ENCODE measurements around the gene OTOG.

Gene OTOG

DNA sequence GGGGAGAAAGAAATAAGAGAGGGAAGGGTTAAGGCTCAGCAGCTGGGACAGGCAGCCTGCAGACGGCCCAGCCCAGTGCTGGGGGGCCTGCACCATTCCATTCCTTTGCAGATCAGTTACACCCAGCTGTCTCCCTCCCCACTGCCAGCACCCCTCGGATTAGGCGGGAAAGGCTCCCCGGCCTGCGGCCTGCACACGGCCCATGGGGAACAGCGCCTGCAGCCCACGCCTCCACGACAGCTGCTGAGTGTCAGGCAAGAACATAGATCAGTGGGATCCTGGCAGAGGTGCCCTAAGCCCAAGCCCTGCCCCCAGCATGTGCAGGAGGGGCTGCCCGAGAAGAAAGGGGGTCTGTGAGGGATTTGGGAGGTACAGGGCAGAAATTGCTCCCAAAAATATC is 106.6 kb downstream of the OTOG start:
- Histone ChIP-seq H3K4me1 (peaks cover 41% of the 10 kb centered on the region), H3K27ac (no peak overlapping the region)

DNA sequence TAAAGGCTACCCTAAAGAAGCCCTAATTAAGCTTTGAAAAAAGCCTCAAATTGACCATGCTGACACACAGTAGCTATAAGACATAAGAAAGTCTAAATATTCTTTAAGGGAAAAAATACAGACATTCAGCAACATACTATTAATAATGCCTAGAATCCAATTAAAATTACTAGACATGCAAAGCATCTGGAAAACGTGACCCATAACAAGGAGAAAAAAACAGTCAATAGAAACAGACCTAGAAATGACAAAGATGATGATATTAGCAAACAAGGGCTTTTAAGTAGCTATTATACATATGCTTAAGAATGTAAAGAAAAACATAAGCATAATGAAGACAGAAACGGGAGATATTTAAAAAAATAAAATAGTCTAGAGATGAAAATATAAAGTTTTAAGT is 108.6 kb downstream of the OTOG start:
- no peak for TF ChIP-seq Cebpa-rat (IDR thresholded peaks at IDR 0.05)

More for the DNA sequence above, 106.6 kb downstream of the OTOG start:
- no peaks in the 10 kb centered on the region for H3K36me3 ChIP-seq
- no peak for TF ChIP-seq Cebpa-rat (IDR thresholded peaks at IDR 0.05)
- no peak overlapping the region for H3K9ac ChIP-seq
- H3K4me3 ChIP-seq: no peak overlapping the region
- H3K9me3 ChIP-seq: peaks cover 30% of the 10 kb centered on the region
- H4K20me1 ChIP-seq: no peaks in the 10 kb centered on the region
- H3K4me2 ChIP-seq: no peak overlapping the region
- no peaks in the 10 kb centered on the region for H3K27me3 ChIP-seq

DNA sequence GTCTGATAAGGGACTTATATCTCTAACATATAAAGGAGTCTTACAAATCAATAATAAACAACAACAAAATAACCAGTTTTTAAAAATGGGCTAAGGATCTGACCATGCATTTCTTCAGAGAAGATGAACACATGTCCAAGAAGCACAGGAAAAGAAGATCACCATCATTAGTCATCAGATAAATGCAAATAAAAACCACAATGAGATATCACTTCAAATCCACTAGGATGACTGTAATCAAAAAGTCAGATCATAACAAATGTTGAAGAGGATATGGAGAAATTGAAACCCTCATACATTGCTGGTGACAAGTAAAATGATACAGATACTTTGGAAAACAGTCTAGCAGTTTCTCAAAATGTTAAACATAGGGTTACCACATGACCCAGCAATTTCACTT is 111.2 kb downstream of the OTOG start:
- H3K27me3 ChIP-seq: no peaks in the 10 kb centered on the region
- no peak overlapping the region for H3K27ac ChIP-seq
- H3K36me3 ChIP-seq: no peaks in the 10 kb centered on the region
- H4K20me1 ChIP-seq: no peaks in the 10 kb centered on the region
- no peak overlapping the region for H3K4me3 ChIP-seq
- no peaks in the 10 kb centered on the region for H3K4me1 ChIP-seq
- no peak overlapping the region for H3K4me2 ChIP-seq
- no peak for TF ChIP-seq Cebpa-rat (IDR thresholded peaks at IDR 0.05)
- H3K9me3 ChIP-seq: peaks cover 34% of the 10 kb centered on the region
- H3K9ac ChIP-seq: no peak overlapping the region

More for the DNA sequence above, 108.6 kb downstream of the OTOG start:
- Histone ChIP-seq H3K4me3 (no peak overlapping the region), H3K27ac (no peak overlapping the region), H3K4me1 (peaks cover 20% of the 10 kb centered on the region), H3K27me3 (no peaks in the 10 kb centered on the region), H4K20me1 (no peaks in the 10 kb centered on the region), H3K9ac (no peak overlapping the region), H3K9me3 (peaks cover 34% of the 10 kb centered on the region), H3K4me2 (no peak overlapping the region), H3K36me3 (no peaks in the 10 kb centered on the region)

DNA sequence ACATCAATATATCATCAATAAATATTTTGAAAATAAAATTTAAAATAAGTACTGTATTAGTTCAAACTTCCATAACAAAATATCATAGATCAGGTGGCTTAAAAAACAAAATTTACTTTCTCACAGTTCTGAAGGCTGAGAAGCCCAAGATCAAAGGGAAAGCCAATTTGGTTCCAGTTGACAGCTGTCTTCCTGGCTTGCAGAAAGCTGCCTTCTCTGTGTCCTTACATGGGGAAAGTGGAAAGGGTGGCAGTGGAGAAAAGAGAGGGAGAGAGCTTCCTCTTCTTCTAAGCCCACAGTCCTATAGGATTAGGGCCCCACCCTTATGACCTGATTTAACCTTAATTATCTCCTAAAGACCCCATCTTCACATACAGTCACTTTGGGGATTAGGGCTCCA is 121.1 kb downstream of the OTOG start:
- H3K4me1 ChIP-seq: no peaks in the 10 kb centered on the region
- no peaks in the 10 kb centered on the region for H3K27me3 ChIP-seq
- no peak for TF ChIP-seq Cebpa-rat (IDR thresholded peaks at IDR 0.05)
- H3K9me3 ChIP-seq: no peaks in the 10 kb centered on the region; the same call in 1 of the 2 replicates
- H3K27ac ChIP-seq: no peak overlapping the region
- no peaks in the 10 kb centered on the region for H3K36me3 ChIP-seq
- no peak overlapping the region for H3K4me3 ChIP-seq
- no peak overlapping the region for H3K9ac ChIP-seq
- no peaks in the 10 kb centered on the region for H4K20me1 ChIP-seq
- no peak overlapping the region for H3K4me2 ChIP-seq

DNA sequence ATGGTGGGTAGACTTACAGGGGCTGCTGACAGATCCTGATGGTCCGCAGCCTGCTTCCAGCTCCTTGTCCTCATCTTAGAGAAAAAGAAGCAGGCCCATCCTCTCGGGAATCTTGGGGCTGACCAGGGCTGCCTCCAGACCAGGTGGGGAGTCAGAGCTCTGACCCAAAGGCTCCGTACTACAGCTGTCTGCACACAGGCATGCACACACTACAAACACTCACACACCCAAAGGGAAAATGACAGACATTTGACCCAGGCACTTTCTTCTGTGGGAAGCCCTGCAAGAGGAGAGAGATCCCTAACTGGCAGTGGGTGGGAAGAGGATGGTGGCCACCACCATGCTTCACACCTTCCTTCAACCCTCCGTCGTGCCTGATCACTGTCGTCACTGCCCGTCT is 125.4 kb downstream of the OTOG start:
- H3K27me3 ChIP-seq: no peaks in the 10 kb centered on the region
- no peak overlapping the region for H3K4me3 ChIP-seq
- no peak for TF ChIP-seq Cebpa-rat (IDR thresholded peaks at IDR 0.05)
- peaks cover 24% of the 10 kb centered on the region for H3K9me3 ChIP-seq
- no peaks in the 10 kb centered on the region for H4K20me1 ChIP-seq
- H3K4me2 ChIP-seq: no peak overlapping the region
- no peaks in the 10 kb centered on the region for H3K4me1 ChIP-seq
- no peak overlapping the region for H3K27ac ChIP-seq
- H3K36me3 ChIP-seq: no peaks in the 10 kb centered on the region
- H3K9ac ChIP-seq: no peak overlapping the region

DNA sequence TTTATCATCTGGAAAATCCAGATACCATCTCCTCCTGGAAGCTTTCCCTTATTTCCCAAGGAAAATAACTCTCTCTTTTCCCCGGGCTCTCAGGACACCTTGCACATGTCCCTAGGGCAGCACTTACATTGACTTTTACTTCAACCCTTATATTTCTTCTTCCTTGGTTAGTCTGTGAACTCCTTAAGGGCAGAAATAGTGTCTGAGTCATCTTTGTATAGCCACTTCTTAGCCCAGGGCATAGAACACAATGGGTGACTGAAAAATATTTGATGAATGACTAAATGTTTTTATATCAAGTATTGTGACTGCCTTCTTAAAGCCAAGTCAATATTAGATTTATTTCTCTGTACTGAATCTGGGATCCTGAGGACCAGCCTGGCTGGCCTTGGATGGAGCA is 126.9 kb downstream of the OTOG start:
- Histone ChIP-seq H3K4me2 (no peak overlapping the region), H3K36me3 (no peaks in the 10 kb centered on the region), H3K9ac (no peak overlapping the region), H3K4me3 (no peak overlapping the region), H3K27me3 (no peaks in the 10 kb centered on the region), H4K20me1 (no peaks in the 10 kb centered on the region), H3K27ac (no peak overlapping the region), H3K9me3 (peaks cover 30% of the 10 kb centered on the region), H3K4me1 (no peaks in the 10 kb centered on the region)
- no peak for TF ChIP-seq Cebpa-rat (IDR thresholded peaks at IDR 0.05)

DNA sequence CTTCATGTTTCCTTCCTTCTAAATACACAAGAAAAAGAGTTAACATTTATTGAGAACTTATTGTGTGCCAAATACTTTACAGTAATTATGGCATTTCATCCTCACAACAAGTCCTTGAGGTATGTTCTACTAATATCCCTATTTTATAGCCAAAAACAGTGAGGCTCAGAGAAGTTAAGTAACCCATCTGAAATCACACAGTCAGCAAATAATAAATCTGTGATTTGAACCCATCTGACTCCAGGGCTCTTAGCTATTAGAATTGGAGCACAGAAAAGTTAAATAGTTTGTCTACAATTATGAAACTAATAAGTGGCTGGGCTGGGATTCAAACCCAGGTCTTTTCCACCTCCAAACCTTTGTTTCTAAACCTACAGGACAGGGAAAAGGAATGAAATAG is 135.8 kb downstream of the OTOG start:
- H3K4me3 ChIP-seq: no peak overlapping the region
- H3K9ac ChIP-seq: no peak overlapping the region
- H3K27ac ChIP-seq: no peak overlapping the region
- no peak for TF ChIP-seq Cebpa-rat (IDR thresholded peaks at IDR 0.05)
- H3K9me3 ChIP-seq: peaks cover 3% of the 10 kb centered on the region; the same call in 1 of the 2 replicates
- no peaks in the 10 kb centered on the region for H4K20me1 ChIP-seq
- no peaks in the 10 kb centered on the region for H3K4me1 ChIP-seq
- no peaks in the 10 kb centered on the region for H3K27me3 ChIP-seq
- H3K36me3 ChIP-seq: no peaks in the 10 kb centered on the region
- no peak overlapping the region for H3K4me2 ChIP-seq

DNA sequence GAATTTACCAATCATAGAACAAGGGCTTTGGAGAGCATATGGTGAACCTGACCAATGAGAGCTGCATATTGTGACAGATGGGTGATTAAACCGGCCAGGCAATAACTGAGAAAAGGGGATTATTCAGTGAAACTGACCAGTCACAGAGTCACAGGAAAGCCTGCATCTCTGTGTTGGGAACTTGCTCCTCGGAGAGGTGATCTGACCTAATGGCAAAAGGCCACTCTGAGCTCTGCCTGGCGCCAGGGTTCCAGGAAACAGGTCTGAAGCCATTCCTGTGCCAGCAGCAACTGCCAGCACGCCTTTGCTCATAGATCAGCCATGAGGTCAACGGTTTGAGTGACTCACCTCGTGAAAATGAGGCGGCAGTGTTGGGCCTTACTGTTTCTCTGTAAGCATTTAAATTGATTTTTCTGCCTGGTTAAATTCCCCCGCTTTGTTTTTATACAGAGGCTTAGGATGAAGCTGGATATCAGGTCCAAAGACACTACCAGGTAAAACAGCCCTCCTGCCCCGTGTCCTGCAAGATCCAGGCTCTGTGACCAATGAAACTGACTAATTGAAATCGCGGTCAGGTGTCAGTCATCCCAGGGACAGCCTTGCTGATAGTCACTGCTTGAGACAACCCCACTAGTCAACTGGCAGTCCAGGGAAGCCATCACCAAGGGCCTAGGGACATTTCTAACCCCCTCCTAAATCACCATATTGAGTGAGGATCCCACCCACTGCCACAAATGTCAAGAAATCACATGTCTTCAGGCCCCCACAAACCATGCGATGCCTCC is 136.5 kb downstream of the OTOG start:
- Histone ChIP-seq H3K4me1 (no peaks in the 10 kb centered on the region), H3K9me3 (no peaks in the 10 kb centered on the region), H3K9ac (no peak overlapping the region), H3K4me3 (no peak overlapping the region), H3K27ac (no peak overlapping the region), H3K4me2 (no peak overlapping the region), H3K27me3 (no peaks in the 10 kb centered on the region), H3K36me3 (no peaks in the 10 kb centered on the region), H4K20me1 (no peaks in the 10 kb centered on the region)
- TF ChIP-seq Cebpa-rat (IDR thresholded peaks at IDR 0.05): no peak

DNA sequence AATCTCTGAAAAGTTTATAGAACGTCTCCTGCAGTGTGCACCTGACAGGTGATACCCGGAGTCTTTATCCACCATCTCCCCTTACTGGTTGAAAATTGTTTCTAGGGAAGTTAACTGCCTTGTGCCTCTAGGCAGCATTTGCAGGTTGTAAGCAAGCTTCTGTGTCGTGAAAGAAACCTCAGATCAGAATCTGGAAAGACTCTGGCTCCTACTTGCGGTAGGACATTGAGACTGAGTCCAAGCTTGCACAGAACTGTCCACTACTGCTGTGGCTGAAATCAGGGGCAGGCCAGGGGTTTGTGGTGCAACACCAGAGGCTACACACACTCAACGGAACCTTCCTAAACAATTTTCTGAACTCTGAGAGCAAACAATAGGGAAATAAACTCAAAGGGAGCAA is 137.5 kb downstream of the OTOG start:
- no peak overlapping the region for H3K4me3 ChIP-seq
- H4K20me1 ChIP-seq: no peaks in the 10 kb centered on the region
- no peaks in the 10 kb centered on the region for H3K9me3 ChIP-seq
- H3K27me3 ChIP-seq: no peaks in the 10 kb centered on the region
- H3K4me2 ChIP-seq: no peak overlapping the region
- no peak overlapping the region for H3K27ac ChIP-seq
- H3K9ac ChIP-seq: no peak overlapping the region
- no peaks in the 10 kb centered on the region for H3K4me1 ChIP-seq
- TF ChIP-seq Cebpa-rat (IDR thresholded peaks at IDR 0.05): no peak
- no peaks in the 10 kb centered on the region for H3K36me3 ChIP-seq

DNA sequence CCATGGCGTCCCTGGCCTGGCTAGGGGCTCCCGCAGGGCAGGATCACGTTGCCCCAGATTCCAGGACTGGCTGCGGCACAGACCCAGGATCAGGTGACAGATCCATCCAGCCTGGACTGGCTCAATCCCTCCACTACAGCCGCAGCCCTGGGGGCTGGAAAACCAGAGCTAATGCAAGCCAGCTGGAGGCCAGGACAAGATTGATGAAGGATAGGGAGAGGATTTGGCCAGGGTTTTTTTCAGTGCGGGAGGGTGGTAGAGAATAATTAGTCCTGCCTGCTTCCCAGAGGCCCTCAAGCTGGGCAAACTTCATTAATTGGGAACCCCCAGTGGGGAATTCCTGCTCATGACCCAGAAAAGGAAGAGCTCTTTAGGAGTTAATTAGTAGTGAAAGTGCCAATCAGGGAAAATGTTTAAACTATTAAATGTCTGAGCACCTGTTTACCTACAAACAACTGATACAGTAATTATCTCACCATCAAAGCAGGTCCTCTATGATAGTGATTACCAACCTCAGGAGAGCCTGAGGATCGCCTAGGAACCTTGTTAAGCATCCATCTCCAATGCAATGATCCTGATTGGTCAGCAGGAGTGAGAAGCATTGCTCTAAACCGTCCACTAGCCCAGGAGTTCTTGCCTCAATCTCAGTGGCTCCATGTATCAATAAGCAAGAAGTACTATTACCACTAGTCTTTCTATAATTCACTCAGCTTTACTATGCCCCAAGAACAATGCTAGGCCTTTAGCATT is 139.3 kb downstream of the OTOG start:
- Histone ChIP-seq H3K4me3 (no peak overlapping the region), H3K27me3 (no peaks in the 10 kb centered on the region), H4K20me1 (no peaks in the 10 kb centered on the region), H3K9ac (no peak overlapping the region), H3K9me3 (no peaks in the 10 kb centered on the region), H3K27ac (no peak overlapping the region), H3K4me1 (no peaks in the 10 kb centered on the region), H3K36me3 (no peaks in the 10 kb centered on the region), H3K4me2 (no peak overlapping the region)
- TF ChIP-seq Cebpa-rat (IDR thresholded peaks at IDR 0.05): no peak

Data from BLaER1 (cell line).